OCI-LY3 (cell line): Measurements from ENCODE around the gene BOLA1.
"Not testable (repeated sequence)": the region's sequence is repeated elsewhere in the genome, so short reads cannot be mapped to it uniquely, and the experiment has no call there.

Experiments used
- H2AFZ ChIP-seq: fragments of 200-600, 300-600 bp; shearing (Covaris generic); 2 replicates; pipeline ENCODE4 v1.6.0; 2014; ENCODE audit warnings: antibody characterized with exemption, low read depth, low read length
- H3K27ac ChIP-seq: fragments of 200-600, 300-600 bp; sonication (generic); 2 replicates; pipeline ENCODE4 v1.5.1; 2014; ENCODE audit warnings: mild to moderate bottlenecking, low read length, moderate library complexity, mixed read lengths
- H3K27me3 ChIP-seq: fragments of 200-600, 300-600 bp; sonication (generic); 2 replicates; pipeline ENCODE4 v1.6.1; 2014; ENCODE audit warnings: low read depth, low read length, mixed read lengths
- H3K36me3 ChIP-seq: fragments of 200-600, 300-600 bp; sonication (generic); replicated peaks from 2 replicates; pipeline ENCODE3; 2014; ENCODE audit warnings: low read depth, low read length, mixed read lengths
- H3K4me1 ChIP-seq: fragments of 300-600, 200-600 bp; sonication (generic); 2 replicates; pipeline ENCODE4 v1.6.1; 2014; ENCODE audit warnings: low read length, mixed read lengths
- H3K4me2 ChIP-seq: fragments of 200-600, 300-600 bp; sonication (generic); 2 replicates; pipeline ENCODE4 v1.6.1; 2014; ENCODE audit warnings: low read length, mixed read lengths
- H3K4me3 ChIP-seq: fragments of 300-600, 200-600 bp; sonication (generic); 2 replicates; pipeline ENCODE4 v1.5.1; 2014; ENCODE audit warnings: antibody characterized with exemption, mild to moderate bottlenecking, low read length, moderate library complexity
- H3K79me2 ChIP-seq: fragments of 300-600, 200-600 bp; shearing (Covaris generic); 2 replicates; pipeline ENCODE4 v1.6.1; 2014; ENCODE audit warnings: mild to moderate bottlenecking, low read length, mixed read lengths
- H3K9ac ChIP-seq: fragments of 300-600, 200-600 bp; shearing (Covaris generic); 2 replicates; pipeline ENCODE4 v1.6.0; 2014; ENCODE audit warnings: mild to moderate bottlenecking, low read length, moderate library complexity
- H3K9me3 ChIP-seq: fragments of 200-600, 300-600 bp; shearing (Covaris generic); 2 replicates; pipeline ENCODE4 v1.6.1; 2014; ENCODE audit warnings: low read length, mixed read lengths; ENCODE audit not compliant: insufficient read depth
- H4K20me1 ChIP-seq: fragments of 200-600, 300-600 bp; sonication (generic); 2 replicates; pipeline ENCODE4 v1.6.1; 2016; ENCODE audit warnings: low read length, mixed read lengths; ENCODE audit not compliant: insufficient read depth
- EZH2phosphoT487 ChIP-seq: fragments of 200-600 bp; shearing (Covaris generic); IDR thresholded peaks from 2 replicates; pipeline ENCODE4 v1.6.1; 2018; ENCODE audit warnings: antibody characterized with exemption, mixed run types, low read depth
- TF ChIP-seq, protein P1 (sequence below): fragments of 200-600, 300-600 bp; sonication (generic); IDR thresholded peaks from 2 replicates; pipeline ENCODE4 v1.5.1; 2014; ENCODE audit warnings: antibody characterized with exemption, low read length, low read depth

BOLA1 gene

DNA sequence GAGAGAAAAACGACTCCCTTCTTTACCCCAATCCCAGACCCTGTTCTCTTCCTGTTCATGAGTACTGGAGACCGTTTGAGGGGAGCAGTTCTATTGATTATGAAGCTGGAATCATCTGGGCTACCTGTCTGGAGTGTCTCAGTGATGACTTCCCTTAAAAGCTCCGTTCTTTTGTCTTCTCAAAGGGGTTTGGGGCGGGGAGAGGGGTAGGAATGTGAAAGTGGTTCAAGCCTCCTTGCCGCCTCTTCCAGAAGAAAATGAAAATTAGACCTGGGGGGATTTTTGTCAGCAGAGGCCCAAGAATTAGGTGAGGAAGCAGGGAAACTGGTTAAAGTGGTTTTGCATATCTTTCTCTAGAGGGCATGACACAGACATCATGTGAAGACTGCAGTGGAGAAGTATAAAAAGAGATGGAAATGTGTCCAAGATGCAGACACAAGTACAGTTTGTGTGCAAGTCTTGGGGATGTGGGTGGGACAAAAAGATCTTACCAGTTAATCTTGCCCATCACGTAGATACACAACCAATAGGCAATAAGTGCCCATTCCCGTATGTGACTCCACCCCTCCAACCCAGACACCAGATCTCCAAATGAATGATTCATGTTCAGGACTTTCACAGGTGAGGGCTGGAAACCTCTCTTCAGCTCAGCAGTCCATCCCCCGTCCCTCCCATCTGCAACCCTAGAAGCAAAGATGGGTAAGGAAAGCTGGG is 37.8 kb downstream of the BOLA1 start:
- Histone ChIP-seq H3K27ac (no peak overlapping the region), H3K36me3 (no peaks in the 10 kb centered on the region), H2AFZ (peak overlapping the region; percentile 13; the same call in 1 of the 2 replicates), H3K4me1 (peaks cover 28% of the 10 kb centered on the region), H3K27me3 (no peaks in the 10 kb centered on the region), H3K9ac (peak overlapping the region; percentile 7; the same call in 1 of the 2 replicates), H3K4me2 (peak overlapping the region; percentile 43), H3K4me3 (peak overlapping the region; percentile 49), H3K79me2 (no peaks in the 10 kb centered on the region), H3K9me3 (no peaks in the 10 kb centered on the region), H4K20me1 (no peaks in the 10 kb centered on the region)
- no peak for TF ChIP-seq EZH2phosphoT487
- TF ChIP-seq, protein P1, sequence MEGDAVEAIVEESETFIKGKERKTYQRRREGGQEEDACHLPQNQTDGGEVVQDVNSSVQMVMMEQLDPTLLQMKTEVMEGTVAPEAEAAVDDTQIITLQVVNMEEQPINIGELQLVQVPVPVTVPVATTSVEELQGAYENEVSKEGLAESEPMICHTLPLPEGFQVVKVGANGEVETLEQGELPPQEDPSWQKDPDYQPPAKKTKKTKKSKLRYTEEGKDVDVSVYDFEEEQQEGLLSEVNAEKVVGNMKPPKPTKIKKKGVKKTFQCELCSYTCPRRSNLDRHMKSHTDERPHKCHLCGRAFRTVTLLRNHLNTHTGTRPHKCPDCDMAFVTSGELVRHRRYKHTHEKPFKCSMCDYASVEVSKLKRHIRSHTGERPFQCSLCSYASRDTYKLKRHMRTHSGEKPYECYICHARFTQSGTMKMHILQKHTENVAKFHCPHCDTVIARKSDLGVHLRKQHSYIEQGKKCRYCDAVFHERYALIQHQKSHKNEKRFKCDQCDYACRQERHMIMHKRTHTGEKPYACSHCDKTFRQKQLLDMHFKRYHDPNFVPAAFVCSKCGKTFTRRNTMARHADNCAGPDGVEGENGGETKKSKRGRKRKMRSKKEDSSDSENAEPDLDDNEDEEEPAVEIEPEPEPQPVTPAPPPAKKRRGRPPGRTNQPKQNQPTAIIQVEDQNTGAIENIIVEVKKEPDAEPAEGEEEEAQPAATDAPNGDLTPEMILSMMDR = no peak

DNA sequence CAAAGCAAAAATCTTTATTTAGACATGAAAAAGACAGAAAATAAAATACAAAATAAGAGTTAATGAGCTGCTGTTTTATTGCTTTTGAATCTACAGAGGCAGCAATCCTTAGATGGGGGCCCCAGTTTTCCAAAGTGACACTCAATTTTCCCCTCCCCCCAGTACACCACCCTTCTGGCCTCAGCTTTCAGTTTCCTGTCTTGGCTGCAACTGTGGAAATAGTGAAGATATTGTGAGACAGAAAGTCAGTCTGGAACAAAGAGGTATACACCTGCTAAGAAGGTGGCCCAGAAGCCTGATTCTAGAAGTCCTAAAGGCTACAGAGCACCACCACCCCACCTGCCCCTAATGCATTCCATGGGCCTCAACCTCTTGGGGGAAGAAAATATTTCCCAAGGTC is 38.4 kb downstream of the BOLA1 start:
- Histone ChIP-seq H3K9ac (no peak overlapping the region), H3K27me3 (no peaks in the 10 kb centered on the region), H2AFZ (no peak overlapping the region), H3K4me2 (peak overlapping the region; percentile 43), H3K9me3 (no peaks in the 10 kb centered on the region), H3K36me3 (no peaks in the 10 kb centered on the region), H3K4me1 (peaks cover 28% of the 10 kb centered on the region), H3K79me2 (no peaks in the 10 kb centered on the region), H3K27ac (no peak overlapping the region), H3K4me3 (no peak overlapping the region), H4K20me1 (no peaks in the 10 kb centered on the region)
- TF ChIP-seq, protein P1 = no peak
- no peak for TF ChIP-seq EZH2phosphoT487

- H4K20me1 ChIP-seq, H3K36me3 ChIP-seq, H3K4me2 ChIP-seq, H3K9me3 ChIP-seq, H2AFZ ChIP-seq, H3K79me2 ChIP-seq, H3K4me3 ChIP-seq, H3K27me3 ChIP-seq, H3K9ac ChIP-seq, H3K27ac ChIP-seq: not testable (repeated sequence)
- peaks cover 28% of the 10 kb centered on the region for H3K4me1 ChIP-seq
Measured at GRCh38 chr1:149938668-149939003, 39.3 kb downstream of the BOLA1 start.

- Histone ChIP-seq H3K4me1 (peaks cover 28% of the 10 kb centered on the region), H3K4me2 (no peak overlapping the region), H3K9me3 (no peaks in the 10 kb centered on the region), H3K27ac (no peak overlapping the region), H4K20me1 (no peaks in the 10 kb centered on the region), H2AFZ (no peak overlapping the region), H3K27me3 (no peaks in the 10 kb centered on the region), H3K36me3 (peaks cover 3% of the 10 kb centered on the region), H3K79me2 (no peaks in the 10 kb centered on the region), H3K4me3 (no peak overlapping the region), H3K9ac (no peak overlapping the region)
- TF ChIP-seq, protein P1 = no peak
- no peak for TF ChIP-seq EZH2phosphoT487
Measured at GRCh38 chr1:149940427-149940826, 41.1 kb downstream of the BOLA1 start.
